Adipocyte (in vitro differentiated cells): Measurements from ENCODE around the gene PRKCA.

Experiments
- DNase-seq: peaks from one replicate; pipeline ENCODE4 v3.0.0-alpha.2; 2015; ENCODE audit warnings: low read depth
- H3K27me3 ChIP-seq: replicated peaks from 2 replicates; pipeline ENCODE4 v1.7.0; 2013; ENCODE audit warnings: mild to moderate bottlenecking, low read length, moderate library complexity; ENCODE audit not compliant: control insufficient read depth, insufficient read depth
- H3K36me3 ChIP-seq: 2 replicates; pipeline ENCODE4 v1.7.0; 2013; ENCODE audit warnings: low read length, mild to moderate bottlenecking, moderate library complexity; ENCODE audit not compliant: control insufficient read depth, insufficient read depth, severe bottlenecking
- H3K4me1 ChIP-seq: 2 replicates; pipeline ENCODE4 v1.7.0; 2013; ENCODE audit warnings: mild to moderate bottlenecking, low read length, moderate library complexity; ENCODE audit not compliant: control insufficient read depth, insufficient read depth
- H3K4me3 ChIP-seq: 2 replicates; pipeline ENCODE4 v1.7.0; 2013; ENCODE audit warnings: mild to moderate bottlenecking, low read length, moderate library complexity
- H3K9ac ChIP-seq: 2 replicates; pipeline ENCODE4 v1.7.0; 2013; ENCODE audit warnings: mild to moderate bottlenecking, low read length, moderate library complexity
- H3K9me3 ChIP-seq: 2 replicates; pipeline ENCODE4 v1.7.0; 2013; ENCODE audit warnings: mild to moderate bottlenecking, low read length, moderate library complexity; ENCODE audit not compliant: control insufficient read depth

PRKCA gene

DNA sequence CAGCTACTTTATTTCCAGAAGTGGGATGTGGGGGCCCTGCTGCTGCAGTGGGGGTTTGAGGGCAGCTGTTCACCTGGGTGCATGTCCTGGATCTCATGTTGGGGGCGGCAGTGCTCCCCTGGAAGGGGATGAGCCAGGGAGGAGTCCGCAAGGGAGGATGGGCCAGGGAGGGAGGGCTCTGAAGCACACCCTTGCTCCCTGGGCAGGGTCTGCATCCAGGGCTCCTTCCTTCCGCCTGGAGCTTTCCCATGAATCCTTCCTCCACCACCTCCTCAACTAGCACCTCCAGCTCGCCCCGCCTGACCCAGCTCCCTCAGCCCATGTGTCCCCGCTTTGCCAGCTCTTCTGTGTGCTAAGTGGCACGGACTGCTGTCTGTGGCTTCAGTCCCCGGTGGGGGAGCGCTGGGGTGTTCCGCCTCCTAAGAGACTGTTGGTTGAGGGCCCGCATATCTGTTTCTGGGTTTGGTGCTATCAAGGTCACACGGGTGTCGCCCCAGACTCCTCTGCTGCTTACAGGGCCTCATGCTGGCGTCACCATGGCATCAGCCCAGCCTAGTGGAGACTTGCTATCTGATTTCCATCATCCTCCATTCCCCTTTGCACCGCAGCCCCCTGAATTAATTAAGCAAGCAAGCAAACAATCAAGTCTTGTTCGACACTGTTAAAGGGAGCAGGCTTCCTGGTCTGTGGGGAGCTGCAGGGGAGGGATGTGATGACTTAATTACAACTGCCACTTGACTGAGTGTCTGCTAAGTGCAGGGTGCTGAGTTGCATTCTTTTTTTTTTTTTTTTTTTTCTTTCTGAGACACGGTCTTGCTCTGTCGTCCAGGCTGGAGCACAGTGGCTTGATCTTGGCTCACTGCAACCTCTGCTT lies 71.8 kb downstream of the PRKCA start:
- Histone ChIP-seq H3K4me1 (no peaks in the 10 kb centered on the region), H3K36me3 (no peaks in the 10 kb centered on the region), H3K9ac (no peak overlapping the region), H3K4me3 (no peak overlapping the region), H3K27me3 (no peaks in the 10 kb centered on the region), H3K9me3 (no peaks in the 10 kb centered on the region)
- no peak for DNase-seq

DNA sequence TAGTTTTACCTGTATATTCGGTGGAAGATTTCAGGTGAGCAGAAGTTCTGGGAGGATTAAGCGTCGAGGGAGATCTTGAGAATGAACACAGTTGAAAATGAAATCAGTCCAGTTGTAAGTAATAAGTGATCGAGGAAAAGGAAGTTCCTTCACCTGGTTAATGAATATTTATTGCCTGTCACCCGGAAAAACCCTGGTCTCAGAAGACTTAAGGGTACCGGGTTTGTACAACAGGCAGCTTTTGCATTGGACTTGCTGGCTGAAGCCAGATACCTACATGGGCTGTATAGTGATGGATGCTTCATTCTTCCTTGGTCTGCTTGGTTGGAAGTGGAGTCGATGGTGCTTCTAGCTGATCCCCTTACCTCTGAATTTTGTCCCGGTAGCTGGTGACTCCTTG lies 72.7 kb downstream of the PRKCA start:
- H3K9me3 ChIP-seq, result no peaks in the 10 kb centered on the region
- no peak for DNase-seq
- H3K9ac ChIP-seq, result no peak overlapping the region
- H3K4me3 ChIP-seq, result no peak overlapping the region
- H3K36me3 ChIP-seq, result no peaks in the 10 kb centered on the region
- H3K27me3 ChIP-seq, result no peaks in the 10 kb centered on the region
- H3K4me1 ChIP-seq, result no peaks in the 10 kb centered on the region

DNA sequence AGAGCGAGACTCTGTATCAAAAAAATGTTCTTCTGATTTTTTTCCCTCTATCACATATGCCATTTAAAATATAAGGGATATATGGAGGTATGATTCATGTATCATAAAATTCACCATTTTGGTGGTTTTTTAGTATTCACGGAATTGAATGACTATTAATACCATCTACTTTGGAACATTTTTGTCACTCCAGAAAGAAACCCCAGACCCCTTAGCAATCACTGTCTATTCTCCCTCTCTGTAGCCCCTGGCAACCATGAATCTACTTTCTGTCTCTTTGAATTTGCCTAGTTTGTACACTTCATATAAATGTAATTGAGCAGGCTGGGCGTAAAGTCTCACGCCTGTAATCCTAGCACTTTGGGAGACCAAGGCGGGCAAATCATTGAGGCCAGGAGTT lies 75.9 kb downstream of the PRKCA start:
- no peak for DNase-seq
- Histone ChIP-seq H3K4me1 (peaks cover 3% of the 10 kb centered on the region), H3K36me3 (no peaks in the 10 kb centered on the region), H3K9ac (no peak overlapping the region), H3K9me3 (no peaks in the 10 kb centered on the region), H3K27me3 (no peaks in the 10 kb centered on the region), H3K4me3 (no peak overlapping the region)

DNA sequence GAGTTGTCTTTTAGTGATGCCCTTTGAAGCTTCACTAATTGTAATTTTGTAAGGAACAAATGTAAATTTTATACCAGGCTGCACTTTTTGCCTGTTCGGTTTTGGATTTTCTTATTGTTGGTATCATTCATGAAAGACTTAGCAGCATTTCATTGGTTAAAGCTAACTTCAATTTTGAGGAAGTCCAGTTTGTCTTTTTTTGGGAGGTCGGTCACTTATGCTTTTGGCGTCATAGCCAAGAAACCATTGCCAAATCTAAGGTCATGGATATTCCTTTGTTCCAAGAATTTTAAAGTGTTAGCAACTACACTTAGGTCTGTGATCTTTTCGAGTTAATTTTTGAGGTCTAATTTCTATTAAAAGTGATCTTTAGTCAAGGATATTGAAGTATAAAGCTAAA lies 77.1 kb downstream of the PRKCA start:
- DNase-seq, result no peak
- Histone ChIP-seq H3K36me3 (no peaks in the 10 kb centered on the region), H3K9ac (no peak overlapping the region), H3K4me1 (peaks cover 4% of the 10 kb centered on the region), H3K4me3 (no peak overlapping the region), H3K27me3 (no peaks in the 10 kb centered on the region), H3K9me3 (no peaks in the 10 kb centered on the region)

DNA sequence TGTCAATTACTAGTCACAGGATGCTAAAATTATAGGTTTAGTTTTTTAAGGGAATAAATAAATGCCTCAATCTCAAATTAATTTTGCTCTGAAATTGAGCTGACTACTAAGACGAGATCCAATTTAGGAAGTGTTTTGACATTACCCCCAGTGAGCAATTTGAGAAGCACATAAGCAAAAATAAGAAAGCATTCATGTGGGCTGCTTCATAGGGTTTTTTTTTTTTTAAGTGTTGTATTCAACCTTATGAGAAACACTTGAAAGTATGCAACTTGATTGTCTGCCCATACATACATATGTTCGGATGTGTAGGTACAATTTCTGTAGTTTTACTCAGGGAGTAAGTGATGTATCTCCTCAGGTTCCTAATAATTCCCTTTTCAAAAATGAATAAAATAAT lies 77.6 kb downstream of the PRKCA start:
- DNase-seq, result peak; percentile 24
- Histone ChIP-seq H3K4me1 (peaks cover 4% of the 10 kb centered on the region), H3K4me3 (no peak overlapping the region), H3K9ac (no peak overlapping the region), H3K9me3 (no peaks in the 10 kb centered on the region), H3K36me3 (no peaks in the 10 kb centered on the region), H3K27me3 (no peaks in the 10 kb centered on the region)

DNA sequence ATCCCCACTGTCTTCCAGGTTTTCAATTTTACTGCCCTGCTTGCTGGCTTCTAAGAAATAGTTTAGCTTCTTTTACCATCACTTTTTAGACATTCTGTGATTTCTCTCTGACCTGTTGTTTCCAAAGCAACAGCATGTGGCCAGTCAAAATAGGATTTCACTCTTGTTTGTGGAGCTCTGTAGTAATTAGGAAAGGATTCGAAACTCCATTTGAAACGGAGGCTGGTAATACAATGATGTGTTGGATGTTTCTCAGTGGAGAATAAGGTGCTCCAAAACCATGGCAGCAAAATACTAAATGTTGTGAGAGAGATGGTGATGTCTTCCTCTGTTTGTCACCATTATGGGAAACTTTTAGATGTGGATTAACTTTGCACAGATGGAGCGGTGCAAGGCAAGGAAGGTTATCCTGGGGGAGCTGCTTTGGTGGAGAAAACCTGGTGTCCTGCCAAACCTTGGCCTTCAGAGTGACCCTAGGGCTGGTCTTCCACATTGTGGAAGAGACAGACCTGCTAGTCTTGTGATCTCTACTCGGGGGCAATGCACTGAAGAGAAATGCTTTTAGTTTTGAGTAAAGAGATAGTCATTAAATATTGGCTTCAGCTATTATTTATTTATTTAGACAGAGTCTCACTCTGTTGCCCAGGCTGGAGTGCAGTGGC lies 79.4 kb downstream of the PRKCA start:
- no peak for DNase-seq
- H3K9me3 ChIP-seq, result no peaks in the 10 kb centered on the region
- no peaks in the 10 kb centered on the region for H3K27me3 ChIP-seq
- no peaks in the 10 kb centered on the region for H3K36me3 ChIP-seq
- H3K4me1 ChIP-seq, result peaks cover 4% of the 10 kb centered on the region
- no peak overlapping the region for H3K9ac ChIP-seq
- no peak overlapping the region for H3K4me3 ChIP-seq

DNA sequence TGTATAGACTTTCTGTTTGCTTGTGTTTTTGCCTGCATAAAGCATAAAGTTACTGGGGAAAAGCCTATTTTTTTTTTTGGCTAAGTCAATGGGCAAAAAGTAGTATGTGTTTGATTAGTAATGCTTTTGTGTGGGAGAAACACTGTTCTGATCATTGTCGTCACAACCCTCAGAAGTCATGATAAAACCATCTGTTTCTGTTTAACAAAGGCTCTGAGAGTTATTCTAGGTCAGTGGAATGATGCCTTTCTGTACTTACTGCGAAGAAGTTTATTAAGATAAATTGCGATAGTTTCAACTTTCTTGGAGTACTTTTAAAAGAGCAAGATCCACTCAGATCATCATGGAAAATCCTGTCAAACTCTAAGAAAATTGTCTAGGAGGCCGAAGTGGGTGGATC lies 80.9 kb downstream of the PRKCA start:
- Histone ChIP-seq H3K4me3 (peak overlapping the region; percentile 14), H3K4me1 (peaks cover 4% of the 10 kb centered on the region), H3K9ac (no peak overlapping the region), H3K27me3 (no peaks in the 10 kb centered on the region), H3K9me3 (no peaks in the 10 kb centered on the region), H3K36me3 (no peaks in the 10 kb centered on the region)
- peak; percentile 85 for DNase-seq

DNA sequence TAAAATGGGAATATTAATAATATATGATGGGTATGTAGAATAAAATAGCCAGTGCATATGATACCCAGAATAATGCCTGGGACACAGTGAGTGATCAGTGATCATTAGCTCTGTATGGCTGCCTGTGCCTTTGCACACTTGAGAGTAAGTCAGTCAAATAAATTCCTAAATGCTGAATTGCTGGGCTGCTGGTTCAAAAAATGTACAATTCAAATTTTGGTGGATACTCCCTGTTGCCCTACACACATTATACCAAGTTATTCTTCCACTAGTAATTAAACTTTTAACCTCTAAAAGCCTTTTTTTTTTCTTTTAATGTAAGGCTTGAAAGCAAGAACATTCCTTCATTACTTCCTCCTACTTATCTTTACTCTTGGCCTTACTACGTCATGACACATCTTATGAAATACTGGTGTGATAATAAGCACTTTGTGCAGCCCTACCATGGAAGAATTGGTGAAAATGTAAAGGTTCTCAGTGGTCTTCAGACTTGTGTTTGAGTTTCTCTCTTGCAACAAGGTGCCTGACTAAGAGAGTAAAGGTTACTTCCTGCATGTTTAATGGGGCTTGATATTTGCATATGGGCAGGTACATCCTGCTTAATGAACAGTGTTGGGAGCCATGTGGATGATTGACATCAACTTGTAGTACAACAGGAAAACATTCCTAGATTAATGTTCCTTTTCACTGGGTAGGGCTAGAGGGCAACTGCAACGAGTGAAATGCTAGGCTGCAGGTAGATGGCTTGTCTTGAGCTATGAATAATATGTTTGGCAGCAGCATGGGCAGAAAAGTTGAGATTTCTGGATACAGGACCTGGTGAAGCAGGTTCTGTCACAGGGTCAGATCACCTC lies 84.3 kb downstream of the PRKCA start:
- H3K9ac ChIP-seq, result no peak overlapping the region
- H3K36me3 ChIP-seq, result peaks cover 4% of the 10 kb centered on the region
- no peak overlapping the region for H3K4me3 ChIP-seq
- H3K9me3 ChIP-seq, result no peaks in the 10 kb centered on the region
- DNase-seq, result no peak
- no peaks in the 10 kb centered on the region for H3K27me3 ChIP-seq
- peaks cover 4% of the 10 kb centered on the region for H3K4me1 ChIP-seq

DNA sequence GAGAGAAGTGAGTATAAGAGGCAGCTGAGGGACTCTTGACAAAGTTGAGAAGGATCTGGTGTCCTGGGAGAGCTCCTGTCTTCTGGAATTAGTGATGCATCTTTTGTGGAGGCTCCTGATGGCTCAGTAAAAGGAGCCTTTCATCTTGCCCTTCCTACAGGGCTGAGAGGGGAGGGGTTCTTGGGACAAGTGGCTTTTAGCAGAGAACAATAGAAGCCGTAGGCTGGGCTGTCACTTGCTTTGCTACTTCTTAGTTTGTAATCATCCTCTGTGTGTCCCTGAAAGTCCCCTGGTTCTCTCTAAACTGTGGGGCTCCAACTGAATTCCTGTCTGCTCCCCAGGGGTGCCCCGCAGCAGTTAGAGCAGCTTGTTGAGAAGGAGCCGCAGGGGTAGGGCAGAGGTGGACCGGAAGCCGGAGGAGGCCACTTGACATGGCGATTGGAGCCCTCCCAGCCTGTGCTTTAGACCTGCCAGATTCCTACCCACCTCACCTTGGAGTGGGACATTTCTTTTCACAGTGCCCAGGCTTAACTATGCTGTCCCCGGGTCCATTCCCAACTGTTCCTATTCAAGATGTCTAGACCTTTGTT lies 85.1 kb downstream of the PRKCA start:
- no peak overlapping the region for H3K9ac ChIP-seq
- peaks cover 4% of the 10 kb centered on the region for H3K36me3 ChIP-seq
- no peaks in the 10 kb centered on the region for H3K9me3 ChIP-seq
- no peaks in the 10 kb centered on the region for H3K27me3 ChIP-seq
- H3K4me3 ChIP-seq, result no peak overlapping the region
- H3K4me1 ChIP-seq, result peaks cover 4% of the 10 kb centered on the region
- DNase-seq, result no peak

DNA sequence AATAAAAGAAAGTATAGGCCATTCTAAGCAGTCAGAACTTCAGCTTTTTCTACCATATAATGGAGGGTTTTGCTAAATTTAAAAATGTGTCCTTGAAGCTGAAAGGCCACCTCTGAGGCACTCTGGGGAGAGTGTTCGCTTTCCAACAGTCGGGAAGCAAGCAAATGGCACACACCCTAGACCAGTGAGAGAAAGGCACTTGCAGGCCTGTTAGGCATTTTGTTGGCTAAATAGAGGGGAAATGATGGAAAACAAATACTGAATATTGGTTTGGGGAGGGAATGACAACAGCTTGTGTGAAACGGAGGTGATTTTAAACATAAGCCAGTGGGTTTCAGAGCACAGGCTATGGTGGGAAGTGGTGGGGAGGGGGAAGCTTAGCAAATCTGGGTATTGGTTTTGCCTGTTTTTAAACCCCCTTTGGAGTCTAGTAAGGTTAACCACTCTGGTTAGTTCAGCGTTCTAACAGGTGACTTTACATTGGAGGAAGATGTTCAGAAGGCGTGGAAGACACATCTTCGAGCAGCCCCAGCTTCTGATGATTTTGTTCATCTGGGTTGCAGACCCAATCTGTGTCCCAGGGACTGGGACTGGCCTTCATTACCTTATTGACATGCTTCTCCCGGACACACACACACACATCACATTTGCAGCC lies 90.5 kb downstream of the PRKCA start:
- Histone ChIP-seq H3K4me1 (peaks cover 13% of the 10 kb centered on the region), H3K9ac (no peak overlapping the region), H3K27me3 (no peaks in the 10 kb centered on the region), H3K9me3 (no peaks in the 10 kb centered on the region), H3K4me3 (no peak overlapping the region), H3K36me3 (peaks cover 4% of the 10 kb centered on the region)
- DNase-seq, result no peak
